Activated B cell treated with CpG ODN at 0.5 μM for 24 hours (primary cell): ENCODE results near the gene RALA. TPM values are rescaled to one million over a fixed set of nuclear protein-coding genes. Genes with fewer than 3 reads are reported as not detected.
"Not testable (repeated sequence)": the region's sequence is repeated elsewhere in the genome, so short reads cannot be mapped to it uniquely, and the experiment has no call there.

Source experiments
- ATAC-seq: fragments of 200-7000 bp; cut with Tn5 transposase; one replicate; pipeline ENCODE4 v1.10.0; 2021; ENCODE audit warnings: low read depth, mild to moderate bottlenecking, moderate library complexity
- CTCF ChIA-PET: fragments of 350-600 bp; sonication (Branson Sonifier 250); formaldehyde crosslinking; loops from one replicate; lab custom pipeline; 2021; ENCODE audit warnings: antibody characterized with exemption; lab: Charles Lee
- POLR2A ChIA-PET: fragments of 350-600 bp; sonication (Branson Sonifier 250); formaldehyde crosslinking; loops from one replicate; lab custom pipeline; 2021; ENCODE audit warnings: antibody characterized with exemption; lab: Charles Lee
- DNase-seq: peaks from one replicate; pipeline ENCODE4 v3.0.0; 2022
- H3K27ac Mint-ChIP-seq: one replicate; pipeline ENCODE4 v1.8.0; 2020; ENCODE audit warnings: mixed read lengths
- H3K27me3 Mint-ChIP-seq: one replicate; pipeline ENCODE4 v1.8.0; 2021; ENCODE audit warnings: mixed read lengths
- H3K36me3 Mint-ChIP-seq: one replicate; pipeline ENCODE4 v1.8.0; 2021; ENCODE audit warnings: low read depth, mixed read lengths
- H3K4me1 Mint-ChIP-seq: one replicate; pipeline ENCODE4 v1.8.0; 2021; ENCODE audit warnings: mixed read lengths
- H3K4me3 Mint-ChIP-seq: one replicate; pipeline ENCODE4 v1.8.0; 2020; ENCODE audit warnings: mild to moderate bottlenecking, mixed read lengths
- H3K9me3 Mint-ChIP-seq: one replicate; pipeline ENCODE4 v1.8.0; 2020; ENCODE audit warnings: mixed read lengths
- intact Hi-C: fragments of 100-400 bp; cut with micrococcal nuclease; formaldehyde crosslinking; loops from one replicate; pipeline ENCODE4 v1.15.1; 2024
- total RNA-seq: library from RNA; stranded (reverse); gene quantifications from 2 replicates; pipeline ENCODE4 v1.2.3, GENCODE V29; 2022
- TF ChIP-seq, protein P1 (sequence below): fragments of 200-600 bp; IDR thresholded peaks from one replicate; pipeline ENCODE4 v1.8.0; 2022; ENCODE audit warnings: antibody characterized with exemption, mild to moderate bottlenecking

RALA gene
- total RNA-seq, 1 donor from 2014 or later: 37.3 TPM

DNA sequence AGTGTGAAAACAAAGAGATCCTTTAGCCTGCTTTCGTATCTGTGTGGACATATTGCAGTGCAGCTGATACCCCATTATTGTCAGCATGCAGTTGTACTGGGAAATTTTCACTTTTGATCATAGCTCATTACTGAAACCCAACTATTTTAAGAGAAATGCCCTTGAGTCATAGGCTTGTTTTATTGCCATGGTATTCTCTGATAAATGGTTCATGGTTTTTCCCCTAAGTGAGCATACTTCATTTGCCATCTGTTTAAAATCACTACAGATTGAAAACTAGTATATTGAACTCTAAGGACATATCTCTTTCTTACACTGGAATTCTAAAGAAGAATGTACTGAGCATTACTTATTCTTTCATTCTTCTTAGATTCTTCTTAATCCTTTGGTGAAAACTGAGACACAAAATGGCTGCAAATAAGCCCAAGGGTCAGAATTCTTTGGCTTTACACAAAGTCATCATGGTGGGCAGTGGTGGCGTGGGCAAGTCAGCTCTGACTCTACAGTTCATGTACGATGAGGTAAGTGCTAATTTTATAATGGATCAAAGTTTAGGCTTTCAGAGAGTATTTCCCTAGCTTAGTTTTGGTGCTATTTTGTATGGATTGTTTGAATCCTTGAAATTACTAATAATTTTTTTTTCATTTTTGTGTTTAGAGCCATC, 63.0 kb downstream of the RALA start:
- intact Hi-C loops: loop anchor here (1.0 kb wide), 1 partner anchor 47 kb away; no protein-coding TSS in a partner anchor
- Mint-ChIP-seq H3K27ac (peak overlapping the region; percentile 7), H3K9me3 (no peaks in the 10 kb centered on the region), H3K4me3 (no peak overlapping the region), H3K36me3 (peaks cover 34% of the 10 kb centered on the region), H3K27me3 (no peaks in the 10 kb centered on the region), H3K4me1 (peaks cover 23% of the 10 kb centered on the region)
- TF ChIP-seq, protein P1, sequence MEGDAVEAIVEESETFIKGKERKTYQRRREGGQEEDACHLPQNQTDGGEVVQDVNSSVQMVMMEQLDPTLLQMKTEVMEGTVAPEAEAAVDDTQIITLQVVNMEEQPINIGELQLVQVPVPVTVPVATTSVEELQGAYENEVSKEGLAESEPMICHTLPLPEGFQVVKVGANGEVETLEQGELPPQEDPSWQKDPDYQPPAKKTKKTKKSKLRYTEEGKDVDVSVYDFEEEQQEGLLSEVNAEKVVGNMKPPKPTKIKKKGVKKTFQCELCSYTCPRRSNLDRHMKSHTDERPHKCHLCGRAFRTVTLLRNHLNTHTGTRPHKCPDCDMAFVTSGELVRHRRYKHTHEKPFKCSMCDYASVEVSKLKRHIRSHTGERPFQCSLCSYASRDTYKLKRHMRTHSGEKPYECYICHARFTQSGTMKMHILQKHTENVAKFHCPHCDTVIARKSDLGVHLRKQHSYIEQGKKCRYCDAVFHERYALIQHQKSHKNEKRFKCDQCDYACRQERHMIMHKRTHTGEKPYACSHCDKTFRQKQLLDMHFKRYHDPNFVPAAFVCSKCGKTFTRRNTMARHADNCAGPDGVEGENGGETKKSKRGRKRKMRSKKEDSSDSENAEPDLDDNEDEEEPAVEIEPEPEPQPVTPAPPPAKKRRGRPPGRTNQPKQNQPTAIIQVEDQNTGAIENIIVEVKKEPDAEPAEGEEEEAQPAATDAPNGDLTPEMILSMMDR: no peak
- POLR2A ChIA-PET: interaction anchor here (0.7 kb wide), 1 partner anchor 343 kb away, joined by 4 read pairs; no protein-coding TSS in a partner anchor
- ATAC-seq: peak; percentile 40
- CTCF ChIA-PET: interaction anchor here (1.0 kb wide), 1 partner anchor 106 kb away, joined by 4 read pairs; no protein-coding TSS in a partner anchor
- no peak for DNase-seq

DNA sequence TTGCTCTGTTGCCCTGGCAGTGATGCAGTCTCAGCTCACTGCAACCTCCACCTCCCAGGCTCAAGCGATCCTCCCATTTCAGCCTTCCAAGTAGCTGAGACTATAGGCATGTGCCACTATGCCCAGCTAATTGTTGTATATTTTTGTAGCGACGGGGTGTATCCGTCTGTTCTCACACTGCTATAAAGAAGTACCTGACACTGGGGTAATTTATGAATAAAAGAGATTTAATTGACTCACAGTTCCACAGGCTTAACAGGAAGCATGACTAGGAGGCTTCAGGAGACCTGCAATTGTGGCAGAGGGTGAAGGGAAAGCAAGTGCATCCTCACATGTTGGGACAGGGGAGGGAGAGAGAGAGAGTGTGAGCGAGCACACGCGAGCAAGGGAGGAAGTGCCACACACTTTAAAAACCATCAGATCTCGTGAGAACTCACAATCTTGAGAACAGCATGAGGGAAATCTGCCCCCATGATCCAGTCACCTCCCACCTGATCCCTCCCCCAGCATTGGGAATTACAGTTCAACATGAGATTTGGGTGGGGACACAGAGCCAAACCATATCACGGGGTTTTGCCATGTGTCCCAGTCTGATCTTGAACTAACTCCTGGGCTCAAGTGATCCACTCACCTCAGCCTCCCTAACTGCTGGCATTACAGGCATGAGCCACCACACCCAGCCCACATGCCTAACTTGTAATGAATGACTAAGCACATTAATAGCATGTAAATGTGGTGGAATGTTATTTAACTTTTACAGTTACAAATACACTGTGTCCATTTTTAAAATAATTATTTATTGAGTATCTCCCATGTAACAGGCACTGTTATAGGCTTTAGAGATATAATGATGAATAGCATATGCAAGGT, 65.5 kb downstream of the RALA start:
- H3K27ac Mint-ChIP-seq: no peak overlapping the region
- DNase-seq: no peak
- ChIA-PET CTCF (interaction anchor here (0.7 to 0.9 kb wide), 2 partner anchors 59 to 109 kb away, joined by 3 to 4 read pairs; no protein-coding TSS in a partner anchor), POLR2A (no interaction called here)
- H3K4me1 Mint-ChIP-seq: peaks cover 15% of the 10 kb centered on the region
- H3K4me3 Mint-ChIP-seq: no peak overlapping the region
- no peaks in the 10 kb centered on the region for H3K27me3 Mint-ChIP-seq
- peaks cover 57% of the 10 kb centered on the region for H3K36me3 Mint-ChIP-seq
- peaks cover 3% of the 10 kb centered on the region for H3K9me3 Mint-ChIP-seq
- ATAC-seq: no peak
- TF ChIP-seq, protein P1: no peak
- intact Hi-C loops: no loop called here

DNA sequence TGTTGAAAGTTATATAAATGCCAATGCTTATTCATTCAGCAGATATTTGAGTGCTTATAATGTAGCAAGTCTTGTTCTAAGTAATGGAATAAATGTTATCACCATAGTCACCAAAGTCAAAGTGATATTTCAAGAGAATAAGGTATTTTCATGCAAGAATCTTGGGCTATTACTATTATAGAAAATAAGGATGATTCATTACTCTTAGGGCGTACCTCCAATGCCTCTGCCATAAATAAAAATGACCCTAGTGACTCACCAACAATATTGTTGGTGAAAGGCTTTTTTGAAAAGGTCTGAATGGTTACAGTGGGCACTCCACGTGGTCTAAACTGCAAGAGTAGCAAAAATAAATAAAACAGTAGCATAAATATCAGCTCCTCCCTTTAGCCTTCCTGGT, 68.4 kb downstream of the RALA start:
- ChIA-PET CTCF (no interaction called here), POLR2A (no interaction called here)
- Mint-ChIP-seq H3K27ac (no peak overlapping the region), H3K4me3 (no peak overlapping the region), H3K36me3 (peaks cover 74% of the 10 kb centered on the region), H3K27me3 (no peaks in the 10 kb centered on the region), H3K4me1 (no peaks in the 10 kb centered on the region), H3K9me3 (peaks cover 3% of the 10 kb centered on the region)
- intact Hi-C loops: no loop called here
- DNase-seq: no peak
- ATAC-seq: no peak
- TF ChIP-seq, protein P1: no peak

GRCh38 chr7:39693086-39693485, 69.7 kb downstream of the RALA start:
- H3K4me3 Mint-ChIP-seq, H3K9me3 Mint-ChIP-seq, H3K27ac Mint-ChIP-seq, CTCF ChIA-PET, intact Hi-C loops, POLR2A ChIA-PET, H3K27me3 Mint-ChIP-seq, H3K4me1 Mint-ChIP-seq, ATAC-seq, DNase-seq: not testable (repeated sequence)
- H3K36me3 Mint-ChIP-seq: peaks cover 81% of the 10 kb centered on the region

GRCh38 chr7:39693812-39694211, 70.4 kb downstream of the RALA start:
- peaks cover 82% of the 10 kb centered on the region for H3K36me3 Mint-ChIP-seq
- DNase-seq (no peak), ATAC-seq (no peak)
- TF ChIP-seq, protein P1: no peak
- H3K4me1 Mint-ChIP-seq: no peaks in the 10 kb centered on the region
- H3K27ac Mint-ChIP-seq: no peak overlapping the region
- H3K9me3 Mint-ChIP-seq: peaks cover 3% of the 10 kb centered on the region
- H3K27me3 Mint-ChIP-seq: no peaks in the 10 kb centered on the region
- H3K4me3 Mint-ChIP-seq: no peak overlapping the region
- ChIA-PET POLR2A (no interaction called here), CTCF (no interaction called here)
- intact Hi-C loops: no loop called here
